ENCODE measurements around the gene OBI1. TPM values are rescaled to one million over a fixed set of nuclear protein-coding genes. Genes with fewer than 3 reads are reported as not detected.
"Not testable (repeated sequence)": the region's sequence is repeated elsewhere in the genome, so short reads cannot be mapped to it uniquely, and the experiment has no call there.

OBI1 gene
- polyA plus RNA-seq, 3 donors = 2.0 to 4.8 (median 4.0) TPM

DNA sequence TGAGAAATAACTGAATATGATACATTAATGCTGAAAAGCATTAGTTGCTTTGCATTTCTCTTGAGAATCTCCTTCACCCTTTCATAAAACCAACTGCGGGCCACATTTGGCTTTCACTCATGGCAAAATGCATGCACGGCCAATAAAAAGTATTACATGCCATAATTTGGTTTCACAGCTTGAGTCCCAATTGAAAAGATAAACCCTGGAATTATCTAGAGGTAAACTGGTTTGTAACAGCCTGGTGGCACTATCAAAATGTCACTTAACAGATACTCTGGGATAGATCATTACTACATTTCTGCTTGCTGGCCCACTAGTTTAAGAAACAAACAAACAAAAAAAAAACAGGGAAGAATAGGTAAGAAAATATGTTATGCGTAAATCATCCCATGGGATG lies 3.9 kb downstream of the OBI1 start:
- H3K27ac ChIP-seq (ENCODE audit: low read depth, low read length) = no peak overlapping the region
- 92 to 96% (median 92%) methylated on average over 3 of the region's 3 CpGs for WGBS, 3 donors

DNA sequence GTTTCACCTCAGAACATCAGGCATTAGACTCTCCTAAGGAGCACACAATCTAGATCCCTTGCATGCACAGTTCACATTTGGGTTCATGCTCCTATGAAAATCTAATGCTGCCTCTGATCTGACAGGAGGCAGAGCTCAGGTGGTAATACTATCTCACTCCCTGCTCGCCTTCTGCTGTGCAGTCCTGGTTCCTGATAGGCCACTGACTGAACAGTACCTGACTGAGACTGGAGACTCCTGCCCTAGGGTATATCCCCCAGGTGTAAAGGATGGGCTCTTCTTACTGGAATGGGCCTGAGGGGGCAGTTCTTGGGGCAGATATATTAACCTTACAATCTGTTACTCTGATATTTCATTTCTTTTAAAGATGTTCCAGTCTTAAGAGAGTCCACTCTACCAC lies 6.3 kb downstream of the OBI1 start:
- no peak overlapping the region for H3K27ac ChIP-seq (ENCODE audit: low read depth, low read length)
- WGBS, 3 donors = 85 to 100% (median 92%) methylated on average over 1 of the region's 1 CpG

GRCh38 chr13:78650717-78651083 lies 8.3 kb downstream of the OBI1 start:
- WGBS, 3 donors = 77 to 93% (median 89%) methylated on average over 2 of the region's 2 CpGs

DNA sequence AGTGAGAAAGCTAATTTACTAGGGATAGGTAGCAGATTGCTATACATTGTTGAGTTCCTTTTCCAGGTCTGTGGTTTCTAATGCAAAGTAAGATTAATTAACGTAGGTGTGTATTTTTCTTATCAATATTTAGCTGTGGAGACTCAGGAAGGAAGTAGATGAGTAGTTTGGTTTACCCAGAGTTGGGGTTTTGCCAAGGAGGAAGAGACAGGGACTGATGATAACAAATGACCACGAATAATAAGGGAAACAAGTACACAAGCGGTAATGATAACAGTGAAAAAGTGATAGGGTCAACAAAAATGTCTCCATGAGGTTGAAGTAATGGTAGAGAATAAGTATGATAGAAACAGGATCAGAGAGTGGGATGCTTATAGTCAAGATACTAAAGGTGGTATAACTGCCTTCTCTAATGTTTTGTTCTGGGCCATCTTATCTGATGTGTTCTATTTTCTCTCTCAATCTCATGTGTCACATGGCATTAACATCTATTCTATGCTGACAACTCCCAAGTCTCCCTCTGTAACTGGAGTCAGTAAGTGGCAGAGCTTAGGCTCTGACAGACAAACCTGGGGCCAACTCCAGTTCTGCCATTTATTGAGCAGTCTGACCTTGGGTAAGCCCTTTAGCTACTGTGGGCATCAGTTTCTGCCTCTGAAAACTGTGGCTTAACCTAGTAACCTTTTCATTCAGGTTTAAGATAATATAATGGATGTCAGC lies 8.8 kb downstream of the OBI1 start:
- H3K27ac ChIP-seq (ENCODE audit: low read depth, low read length) = no peak overlapping the region
- WGBS, 3 donors = 34 to 48% (median 41%) methylated on average over 3 of the region's 3 CpGs

More at GRCh38 chr13:78650717-78651083, 8.3 kb downstream of the OBI1 start:
- H3K27ac ChIP-seq (ENCODE audit: low read depth, low read length) = no peak overlapping the region

GRCh38 chr13:78647109-78647678 lies 11.8 kb downstream of the OBI1 start:
- H3K27ac ChIP-seq (ENCODE audit: low read depth, low read length) = not testable (repeated sequence)
- 42 to 59% (median 56%) methylated on average over 11 of the region's 11 CpGs for WGBS, 3 donors

- 85 to 88% (median 86%) methylated on average over 4 of the region's 4 CpGs for WGBS, 3 donors
- H3K27ac ChIP-seq (ENCODE audit: low read depth, low read length) = no peak overlapping the region
Observed at GRCh38 chr13:78638216-78638615, 20.7 kb downstream of the OBI1 start.

GRCh38 chr13:78636495-78636894 lies 22.5 kb downstream of the OBI1 start:
- no peak overlapping the region for H3K27ac ChIP-seq (ENCODE audit: low read depth, low read length)

DNA sequence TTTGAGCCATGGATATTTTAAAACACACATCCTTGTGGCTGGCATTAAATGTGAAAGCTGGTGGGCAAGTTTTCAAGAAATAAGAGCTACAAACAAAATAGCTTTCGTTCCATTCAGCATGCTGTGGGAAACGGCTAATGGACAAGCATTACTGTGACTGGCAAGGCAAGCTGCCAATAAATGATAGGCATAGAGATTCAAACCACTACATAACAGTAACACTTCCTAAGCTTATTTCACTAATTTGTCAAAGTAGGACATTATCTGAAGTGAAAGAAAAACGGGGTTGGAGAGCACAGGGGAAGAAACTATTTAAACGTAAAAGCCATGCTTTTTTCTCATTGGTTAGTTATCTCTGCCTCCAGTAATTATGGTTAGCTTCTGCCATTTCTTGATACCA lies 26.0 kb downstream of the OBI1 start:
- 77 to 84% (median 82%) methylated on average over 4 of the region's 4 CpGs for WGBS, 3 donors
- H3K27ac ChIP-seq (ENCODE audit: low read depth, low read length) = no peak overlapping the region

DNA sequence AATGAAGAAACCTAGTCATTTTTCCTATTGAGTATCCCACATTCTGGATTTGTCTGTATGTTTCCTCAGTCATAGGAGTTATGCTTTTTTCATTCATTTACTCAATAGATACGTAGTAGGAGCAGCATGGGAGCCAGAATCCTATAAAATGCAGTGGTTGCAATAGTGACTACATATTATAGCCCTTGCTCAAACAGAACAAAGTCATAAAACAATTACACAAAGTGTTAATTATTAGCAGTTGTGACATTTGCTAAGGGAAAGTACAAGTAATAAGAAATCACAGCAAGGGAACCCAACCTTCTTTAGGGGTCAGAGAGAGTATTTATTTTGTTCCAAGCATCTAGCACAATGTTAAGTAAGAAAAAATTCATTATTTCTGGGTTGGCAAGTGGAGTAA lies 27.9 kb downstream of the OBI1 start:
- no peak overlapping the region for H3K27ac ChIP-seq (ENCODE audit: low read depth, low read length)
- 90 to 94% (median 92%) methylated on average over 1 of the region's 1 CpG for WGBS, 3 donors

DNA sequence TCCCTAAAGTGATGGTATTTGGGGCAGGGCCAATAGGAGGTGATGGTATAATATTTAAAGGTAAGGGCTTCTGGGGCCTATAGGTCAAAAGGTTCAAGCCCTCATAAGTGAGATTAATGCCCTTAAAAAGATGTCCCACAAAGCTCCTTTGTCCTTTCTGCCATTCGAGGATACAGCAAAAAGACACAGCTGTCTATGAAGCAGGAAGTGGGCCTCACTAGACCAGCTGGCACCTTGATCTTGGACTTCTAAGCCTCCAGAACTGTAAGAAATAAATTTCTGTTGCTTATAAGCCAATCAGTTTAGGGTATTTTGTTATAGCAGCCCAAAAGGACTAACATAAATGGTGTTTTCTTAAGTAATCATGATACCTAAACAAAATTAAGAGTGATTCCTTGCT lies 28.4 kb downstream of the OBI1 start:
- H3K27ac ChIP-seq (ENCODE audit: low read depth, low read length) = no peak overlapping the region
- 77 to 90% (median 87%) methylated on average over 1 of the region's 1 CpG for WGBS, 3 donors

GRCh38 chr13:78625384-78625783 lies 33.6 kb downstream of the OBI1 start:
- WGBS, 3 donors = 90 to 97% (median 97%) methylated on average over 2 of the region's 2 CpGs
- no peak overlapping the region for H3K27ac ChIP-seq (ENCODE audit: low read depth, low read length)

DNA sequence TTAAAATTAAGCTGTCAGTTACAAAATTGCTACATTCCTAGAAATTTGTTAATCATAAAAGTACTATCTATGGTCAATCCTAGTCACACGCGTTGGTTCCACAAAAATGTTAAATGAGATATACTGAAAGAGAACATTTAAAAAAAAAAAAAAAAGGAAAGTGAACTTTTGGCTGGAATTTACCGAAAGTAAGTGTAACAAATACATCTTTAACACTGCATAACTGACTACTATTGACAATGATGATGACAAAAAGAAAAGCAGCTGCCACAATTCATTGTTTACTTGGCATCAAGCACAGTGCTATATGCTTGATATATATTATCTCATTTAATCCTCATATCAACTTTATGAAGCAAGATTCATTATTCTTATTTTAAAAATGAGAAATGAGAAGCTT lies 35.8 kb downstream of the OBI1 start:
- no peak overlapping the region for H3K27ac ChIP-seq (ENCODE audit: low read depth, low read length)
- 92 to 99% (median 96%) methylated on average over 3 of the region's 3 CpGs for WGBS, 3 donors

GRCh38 chr13:78620936-78621470 lies 38.0 kb downstream of the OBI1 start:
- H3K27ac ChIP-seq (ENCODE audit: low read depth, low read length) = no peak overlapping the region
- WGBS, 3 donors = 79 to 96% (median 92%) methylated on average over 2 of the region's 2 CpGs

GRCh38 chr13:78618411-78618810 lies 40.5 kb downstream of the OBI1 start:
- H3K27ac ChIP-seq (ENCODE audit: low read depth, low read length) = no peak overlapping the region
- 95 to 100% (median 99%) methylated on average over 1 of the region's 1 CpG for WGBS, 3 donors

DNA sequence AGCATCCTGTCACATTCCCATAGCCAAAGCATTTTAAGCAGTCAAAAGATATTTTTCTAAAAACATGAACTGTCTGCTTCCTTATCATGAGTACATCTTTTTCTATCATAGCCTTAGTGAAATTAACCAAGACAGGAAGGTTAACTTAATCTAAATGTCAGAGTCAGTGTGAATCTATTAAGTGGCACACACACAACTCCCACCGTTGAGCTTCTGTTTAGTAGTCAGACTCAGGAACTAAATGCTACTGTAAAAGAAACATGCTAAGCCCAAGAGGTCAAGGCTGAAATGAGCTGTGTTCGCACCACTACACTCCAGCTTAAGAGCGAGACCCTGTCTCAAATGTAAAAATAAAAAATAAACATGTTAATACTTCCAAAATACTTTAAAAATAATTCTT lies 47.9 kb downstream of the OBI1 start:
- no peak overlapping the region for H3K27ac ChIP-seq (ENCODE audit: low read depth, low read length)
- 54 to 62% (median 56%) methylated on average over 3 of the region's 3 CpGs for WGBS, 3 donors

- 33 to 47% (median 40%) methylated on average over 4 of the region's 4 CpGs for WGBS, 3 donors
- H3K27ac ChIP-seq (ENCODE audit: low read depth, low read length) = no peak overlapping the region
Observed at GRCh38 chr13:78610381-78610883, 48.5 kb downstream of the OBI1 start.

DNA sequence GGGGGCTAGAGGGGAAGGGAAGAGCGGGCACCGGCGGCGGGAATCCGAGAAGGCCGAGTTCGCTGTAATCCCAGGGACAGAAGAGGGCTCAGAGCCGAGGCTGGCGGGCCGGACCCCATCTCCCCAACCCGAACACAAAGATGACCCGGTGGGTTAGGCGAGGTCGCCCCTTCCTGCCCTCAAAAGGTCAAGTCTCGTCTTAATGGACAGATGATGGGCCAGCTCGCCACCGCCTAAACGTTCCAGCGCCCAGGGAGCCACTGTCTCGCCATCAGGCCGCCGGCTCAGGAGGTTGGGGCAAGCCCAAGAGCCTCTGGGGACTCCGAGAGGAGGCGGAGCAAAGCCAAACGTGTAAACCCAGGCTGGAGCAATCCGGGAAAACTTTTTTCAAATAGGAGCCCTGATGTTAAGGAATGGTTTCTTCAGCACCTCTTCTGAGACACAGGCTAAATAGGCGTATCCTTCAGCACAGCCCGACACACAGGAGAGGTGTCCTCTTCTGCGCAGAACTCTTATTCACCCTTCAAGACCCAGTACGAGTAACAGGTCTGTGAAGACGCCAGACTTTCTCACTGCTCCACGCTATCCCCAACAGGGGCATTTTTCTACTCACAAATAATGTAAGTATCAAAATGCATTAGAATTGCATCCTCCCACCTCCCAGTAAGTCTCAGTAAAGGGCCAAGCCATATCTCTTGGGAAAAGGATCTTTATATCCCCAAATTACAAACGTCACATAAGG lies 49.3 kb downstream of the OBI1 start:
- no peak overlapping the region for H3K27ac ChIP-seq (ENCODE audit: low read depth, low read length)
- 14 to 19% (median 18%) methylated on average over 26 to 33 of the region's 33 CpGs for WGBS, 3 donors

- WGBS, 3 donors = 1 to 3% (median 2%) methylated on average over 50 to 54 of the region's 54 CpGs
Observed at GRCh38 chr13:78608688-78609463, 50.1 kb downstream of the OBI1 start.

More at GRCh38 chr13:78608688-78609463, 50.1 kb downstream of the OBI1 start:
- no peak overlapping the region for H3K27ac ChIP-seq (ENCODE audit: low read depth, low read length)
